ENCODE measurements around the gene NDUFA13.

NDUFA13 gene

DNA sequence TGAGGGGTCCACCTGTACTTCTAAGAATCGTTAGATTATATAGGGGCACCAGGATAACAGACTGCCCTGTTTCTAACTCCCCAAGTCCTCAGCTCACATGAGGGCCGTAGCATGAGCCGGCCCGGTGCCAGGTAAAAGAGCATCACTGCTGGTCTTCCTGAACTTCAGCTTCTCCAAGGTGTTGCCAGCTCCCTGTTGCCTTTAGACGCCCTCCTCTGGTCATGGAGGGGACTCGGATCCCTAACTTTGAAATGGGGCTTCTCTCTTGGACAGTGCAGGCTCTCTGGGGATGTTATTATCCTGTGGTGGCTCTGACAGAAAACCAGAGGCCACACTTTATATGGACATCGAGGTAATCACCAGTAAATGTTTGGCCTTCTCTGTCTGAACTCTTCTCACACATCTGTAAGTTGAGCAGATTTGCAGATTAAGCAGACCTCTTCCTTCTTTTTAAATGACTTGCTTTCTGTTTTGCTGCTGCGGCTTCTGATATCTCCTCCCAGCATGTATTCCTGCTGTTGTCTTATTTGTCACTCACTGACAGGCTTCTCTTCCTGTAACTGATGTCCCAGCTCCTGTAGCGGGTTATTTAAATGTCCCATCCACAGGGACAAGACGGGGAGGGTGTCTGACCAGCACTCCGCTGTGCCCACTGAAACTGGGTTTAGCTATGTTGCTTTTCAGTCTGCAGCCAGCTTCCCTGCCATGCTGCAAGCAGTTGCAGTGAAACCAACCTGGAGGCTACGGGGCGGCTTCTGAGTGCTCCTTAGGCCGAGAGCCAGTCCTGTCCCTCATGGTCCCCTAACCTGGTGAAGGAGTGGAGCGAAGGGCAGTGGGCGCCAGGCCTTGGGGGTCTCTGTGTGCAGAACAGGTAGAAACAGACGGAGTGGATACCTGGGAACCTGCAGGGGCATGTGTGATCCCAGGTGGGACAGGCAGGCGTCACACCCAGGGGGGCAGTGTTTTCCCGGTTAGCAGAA lies 39.9 kb upstream of the NDUFA13 start:
- H3K79me2 ChIP-seq (ENCODE audit: low read length), result peaks cover 84% of the 10 kb centered on the region
- no peak overlapping the region for H3K27ac ChIP-seq (ENCODE audit: low read length)
- no peak overlapping the region for H3K9ac ChIP-seq (ENCODE audit: low read length)
- H2AFZ ChIP-seq (ENCODE audit: low read length), result no peak overlapping the region
- H3K4me2 ChIP-seq (ENCODE audit: low read depth, low read length), result no peak overlapping the region
- no peak for DNase-seq
- no peaks in the 10 kb centered on the region for H3K9me3 ChIP-seq (replicated peaks; ENCODE audit: insufficient read depth, low read length)
- H3F3A ChIP-seq (ENCODE audit: insufficient read depth, low read length), result no peaks in the 10 kb centered on the region
- no peak overlapping the region for H3K4me3 ChIP-seq (ENCODE audit: low read length)
- H3K36me3 ChIP-seq (replicated peaks; ENCODE audit: insufficient read depth, low read length), result no peaks in the 10 kb centered on the region
- TF ChIP-seq, protein P1, sequence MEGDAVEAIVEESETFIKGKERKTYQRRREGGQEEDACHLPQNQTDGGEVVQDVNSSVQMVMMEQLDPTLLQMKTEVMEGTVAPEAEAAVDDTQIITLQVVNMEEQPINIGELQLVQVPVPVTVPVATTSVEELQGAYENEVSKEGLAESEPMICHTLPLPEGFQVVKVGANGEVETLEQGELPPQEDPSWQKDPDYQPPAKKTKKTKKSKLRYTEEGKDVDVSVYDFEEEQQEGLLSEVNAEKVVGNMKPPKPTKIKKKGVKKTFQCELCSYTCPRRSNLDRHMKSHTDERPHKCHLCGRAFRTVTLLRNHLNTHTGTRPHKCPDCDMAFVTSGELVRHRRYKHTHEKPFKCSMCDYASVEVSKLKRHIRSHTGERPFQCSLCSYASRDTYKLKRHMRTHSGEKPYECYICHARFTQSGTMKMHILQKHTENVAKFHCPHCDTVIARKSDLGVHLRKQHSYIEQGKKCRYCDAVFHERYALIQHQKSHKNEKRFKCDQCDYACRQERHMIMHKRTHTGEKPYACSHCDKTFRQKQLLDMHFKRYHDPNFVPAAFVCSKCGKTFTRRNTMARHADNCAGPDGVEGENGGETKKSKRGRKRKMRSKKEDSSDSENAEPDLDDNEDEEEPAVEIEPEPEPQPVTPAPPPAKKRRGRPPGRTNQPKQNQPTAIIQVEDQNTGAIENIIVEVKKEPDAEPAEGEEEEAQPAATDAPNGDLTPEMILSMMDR (IDR thresholded peaks at IDR 0.05; ENCODE audit: low read length), result no peak
- TF ChIP-seq EZH2 (optimal IDR thresholded peaks at IDR 0.05; ENCODE audit: low read depth, low read length) (no peak), EZH2phosphoT487 (IDR thresholded peaks at IDR 0.05; ENCODE audit: low read length) (no peak)
- no peaks in the 10 kb centered on the region for H3K9me2 ChIP-seq (replicated peaks; ENCODE audit: insufficient read depth, low read length)
- no peaks in the 10 kb centered on the region for H3K4me1 ChIP-seq (ENCODE audit: low read length)
- peaks cover 17% of the 10 kb centered on the region for H4K20me1 ChIP-seq (ENCODE audit: insufficient read depth, low read length)
- no peaks in the 10 kb centered on the region for H3K27me3 ChIP-seq (replicated peaks; ENCODE audit: insufficient read depth, low read length)

DNA sequence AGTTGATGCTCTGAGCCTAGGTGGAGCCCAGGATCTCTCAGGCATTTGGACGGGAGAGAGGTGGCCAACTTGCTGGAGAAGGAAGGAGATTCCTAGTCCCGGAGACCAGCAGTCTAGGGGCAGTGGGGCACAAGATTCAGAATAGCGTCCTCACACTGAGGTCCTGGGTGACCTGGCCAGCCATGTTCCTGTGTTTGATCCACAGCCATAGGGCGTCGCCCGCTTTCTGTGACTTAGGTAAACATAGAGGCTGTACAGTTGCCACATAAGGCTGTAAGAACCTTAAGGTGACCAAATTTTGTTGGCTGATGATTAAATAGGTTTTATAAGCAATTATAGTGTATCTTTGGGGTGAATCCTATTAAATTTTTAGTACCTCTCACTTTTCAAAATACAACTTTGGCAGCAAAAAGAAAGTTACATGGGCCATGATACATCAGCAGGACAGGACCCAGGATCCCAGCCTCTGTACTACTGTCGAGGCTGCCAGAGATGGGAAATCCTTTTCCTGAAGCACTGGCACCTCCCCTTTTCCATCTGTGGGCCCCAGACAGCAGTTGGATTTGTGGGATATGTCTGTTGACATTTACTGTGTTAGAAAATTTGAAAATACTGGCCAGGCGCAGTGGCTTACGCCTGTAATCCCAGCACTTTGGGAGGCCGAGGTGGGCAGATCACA lies 38.2 kb upstream of the NDUFA13 start:
- H3K27ac ChIP-seq (ENCODE audit: low read length), result no peak overlapping the region
- no peak for DNase-seq
- no peak overlapping the region for H3K4me2 ChIP-seq (ENCODE audit: low read depth, low read length)
- H3K9me2 ChIP-seq (replicated peaks; ENCODE audit: insufficient read depth, low read length), result no peaks in the 10 kb centered on the region
- no peaks in the 10 kb centered on the region for H3K27me3 ChIP-seq (replicated peaks; ENCODE audit: insufficient read depth, low read length)
- H2AFZ ChIP-seq (ENCODE audit: low read length), result no peak overlapping the region
- H4K20me1 ChIP-seq (ENCODE audit: insufficient read depth, low read length), result peaks cover 17% of the 10 kb centered on the region
- no peaks in the 10 kb centered on the region for H3K9me3 ChIP-seq (replicated peaks; ENCODE audit: insufficient read depth, low read length)
- no peak overlapping the region for H3K4me3 ChIP-seq (ENCODE audit: low read length)
- TF ChIP-seq, protein P1 (IDR thresholded peaks at IDR 0.05; ENCODE audit: low read length), result no peak
- no peak for TF ChIP-seq EZH2phosphoT487 (IDR thresholded peaks at IDR 0.05; ENCODE audit: low read length)
- no peak for TF ChIP-seq EZH2 (optimal IDR thresholded peaks at IDR 0.05; ENCODE audit: low read depth, low read length)
- H3F3A ChIP-seq (ENCODE audit: insufficient read depth, low read length), result no peaks in the 10 kb centered on the region
- H3K36me3 ChIP-seq (replicated peaks; ENCODE audit: insufficient read depth, low read length), result no peaks in the 10 kb centered on the region
- no peak overlapping the region for H3K9ac ChIP-seq (ENCODE audit: low read length)
- H3K79me2 ChIP-seq (ENCODE audit: low read length), result peaks cover 86% of the 10 kb centered on the region
- no peaks in the 10 kb centered on the region for H3K4me1 ChIP-seq (ENCODE audit: low read length)

DNA sequence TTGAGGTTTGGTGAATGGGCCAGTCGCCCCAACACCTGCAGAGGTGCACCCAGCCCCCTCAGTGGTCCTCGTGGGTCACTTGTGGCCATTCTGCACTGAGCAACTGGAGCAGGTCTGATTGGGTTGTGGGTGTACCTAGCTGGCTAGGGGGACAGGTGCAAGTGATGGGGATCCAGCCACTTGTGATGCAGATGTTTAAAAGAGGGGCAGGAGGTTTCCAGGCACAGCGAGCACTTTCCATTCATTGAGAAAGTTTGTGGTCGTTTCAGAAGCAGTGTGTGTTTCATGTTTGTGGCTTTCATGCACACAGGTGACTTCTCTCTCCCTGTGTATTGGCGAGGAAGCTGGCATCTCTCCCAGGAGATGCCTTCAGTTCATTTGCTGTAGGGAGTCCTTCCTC lies 35.3 kb upstream of the NDUFA13 start:
- no peak overlapping the region for H2AFZ ChIP-seq (ENCODE audit: low read length)
- TF ChIP-seq, protein P1 (IDR thresholded peaks at IDR 0.05; ENCODE audit: low read length), result no peak
- TF ChIP-seq EZH2 (optimal IDR thresholded peaks at IDR 0.05; ENCODE audit: low read depth, low read length), result no peak
- TF ChIP-seq EZH2phosphoT487 (IDR thresholded peaks at IDR 0.05; ENCODE audit: low read length), result no peak
- H3K36me3 ChIP-seq (replicated peaks; ENCODE audit: insufficient read depth, low read length), result no peaks in the 10 kb centered on the region
- no peaks in the 10 kb centered on the region for H3F3A ChIP-seq (ENCODE audit: insufficient read depth, low read length)
- H3K9ac ChIP-seq (ENCODE audit: low read length), result no peak overlapping the region
- H4K20me1 ChIP-seq (ENCODE audit: insufficient read depth, low read length), result peaks cover 17% of the 10 kb centered on the region
- no peak overlapping the region for H3K27ac ChIP-seq (ENCODE audit: low read length)
- H3K4me1 ChIP-seq (ENCODE audit: low read length), result no peaks in the 10 kb centered on the region
- H3K9me2 ChIP-seq (replicated peaks; ENCODE audit: insufficient read depth, low read length), result no peaks in the 10 kb centered on the region
- DNase-seq, result no peak
- H3K4me2 ChIP-seq (ENCODE audit: low read depth, low read length), result no peak overlapping the region
- no peaks in the 10 kb centered on the region for H3K27me3 ChIP-seq (replicated peaks; ENCODE audit: insufficient read depth, low read length)
- H3K79me2 ChIP-seq (ENCODE audit: low read length), result peaks cover 74% of the 10 kb centered on the region
- H3K4me3 ChIP-seq (ENCODE audit: low read length), result no peak overlapping the region
- H3K9me3 ChIP-seq (replicated peaks; ENCODE audit: insufficient read depth, low read length), result no peaks in the 10 kb centered on the region
